ENCODE measurements around the gene CTRB1. TPM values are rescaled to one million over a fixed set of nuclear protein-coding genes. Genes with fewer than 3 reads are reported as not detected.

CTRB1 gene
- total and polyA plus RNA-seq, 2 of the 13 experiments (the other 11 are each of a cell fraction or from before 2014, with no cell fraction given) = not detected

DNA sequence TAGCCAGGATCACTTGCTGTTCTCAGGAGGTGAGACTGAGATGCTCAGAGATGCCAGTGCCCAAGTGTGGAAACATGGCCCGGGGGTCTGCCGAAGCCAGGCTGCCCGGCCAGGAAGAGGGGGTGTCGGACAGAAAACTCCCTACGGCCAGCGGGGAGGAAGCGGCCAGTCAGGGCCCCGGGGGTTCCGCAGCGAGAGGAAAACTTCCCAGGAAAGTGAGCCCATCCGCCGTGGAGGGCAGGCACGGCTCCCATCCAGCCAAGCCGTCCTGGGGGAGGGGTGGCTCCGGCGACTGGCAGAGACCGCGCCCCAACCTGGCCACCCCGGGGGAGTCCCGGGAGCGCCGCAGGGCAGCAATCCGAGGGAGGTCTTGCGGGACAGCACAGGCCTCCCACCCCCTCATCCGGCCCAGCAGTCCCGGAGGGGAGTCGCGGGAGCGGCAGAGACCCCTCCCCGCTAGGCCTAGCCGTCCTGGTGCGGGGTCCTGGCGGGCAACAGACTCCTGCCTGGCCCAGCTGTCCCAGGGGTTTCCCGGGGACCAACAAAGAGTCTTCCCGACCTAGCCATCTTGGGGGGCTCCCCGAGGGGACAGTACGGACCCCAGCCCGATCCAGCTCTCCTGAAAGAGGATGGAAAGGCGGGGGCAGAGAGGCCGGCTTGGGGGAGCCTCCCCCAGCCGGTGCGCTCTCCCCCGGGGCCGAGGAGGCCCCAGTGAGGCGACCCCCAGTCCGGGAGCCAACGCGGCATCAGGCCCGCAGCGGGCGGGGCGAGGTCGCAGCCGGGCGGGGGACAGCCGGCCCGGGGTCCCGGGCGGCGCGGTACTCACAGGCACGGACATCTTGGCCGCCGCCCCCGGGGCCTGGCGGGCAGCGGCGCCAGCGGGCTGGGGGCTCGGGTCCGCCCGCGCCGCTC lies 46.5 kb downstream of the CTRB1 start (continued):
- TF ChIP-seq, protein P1, sequence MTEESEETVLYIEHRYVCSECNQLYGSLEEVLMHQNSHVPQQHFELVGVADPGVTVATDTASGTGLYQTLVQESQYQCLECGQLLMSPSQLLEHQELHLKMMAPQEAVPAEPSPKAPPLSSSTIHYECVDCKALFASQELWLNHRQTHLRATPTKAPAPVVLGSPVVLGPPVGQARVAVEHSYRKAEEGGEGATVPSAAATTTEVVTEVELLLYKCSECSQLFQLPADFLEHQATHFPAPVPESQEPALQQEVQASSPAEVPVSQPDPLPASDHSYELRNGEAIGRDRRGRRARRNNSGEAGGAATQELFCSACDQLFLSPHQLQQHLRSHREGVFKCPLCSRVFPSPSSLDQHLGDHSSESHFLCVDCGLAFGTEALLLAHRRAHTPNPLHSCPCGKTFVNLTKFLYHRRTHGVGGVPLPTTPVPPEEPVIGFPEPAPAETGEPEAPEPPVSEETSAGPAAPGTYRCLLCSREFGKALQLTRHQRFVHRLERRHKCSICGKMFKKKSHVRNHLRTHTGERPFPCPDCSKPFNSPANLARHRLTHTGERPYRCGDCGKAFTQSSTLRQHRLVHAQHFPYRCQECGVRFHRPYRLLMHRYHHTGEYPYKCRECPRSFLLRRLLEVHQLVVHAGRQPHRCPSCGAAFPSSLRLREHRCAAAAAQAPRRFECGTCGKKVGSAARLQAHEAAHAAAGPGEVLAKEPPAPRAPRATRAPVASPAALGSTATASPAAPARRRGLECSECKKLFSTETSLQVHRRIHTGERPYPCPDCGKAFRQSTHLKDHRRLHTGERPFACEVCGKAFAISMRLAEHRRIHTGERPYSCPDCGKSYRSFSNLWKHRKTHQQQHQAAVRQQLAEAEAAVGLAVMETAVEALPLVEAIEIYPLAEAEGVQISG (CRISPR knock-in tag; IDR thresholded peaks at IDR 0.05) = no peak
- TF ChIP-seq ZNF264 (CRISPR knock-in tag; IDR thresholded peaks at IDR 0.05) = no peak
- TF ChIP-seq, protein P2, sequence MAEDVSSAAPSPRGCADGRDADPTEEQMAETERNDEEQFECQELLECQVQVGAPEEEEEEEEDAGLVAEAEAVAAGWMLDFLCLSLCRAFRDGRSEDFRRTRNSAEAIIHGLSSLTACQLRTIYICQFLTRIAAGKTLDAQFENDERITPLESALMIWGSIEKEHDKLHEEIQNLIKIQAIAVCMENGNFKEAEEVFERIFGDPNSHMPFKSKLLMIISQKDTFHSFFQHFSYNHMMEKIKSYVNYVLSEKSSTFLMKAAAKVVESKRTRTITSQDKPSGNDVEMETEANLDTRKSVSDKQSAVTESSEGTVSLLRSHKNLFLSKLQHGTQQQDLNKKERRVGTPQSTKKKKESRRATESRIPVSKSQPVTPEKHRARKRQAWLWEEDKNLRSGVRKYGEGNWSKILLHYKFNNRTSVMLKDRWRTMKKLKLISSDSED (CRISPR knock-in tag; IDR thresholded peaks at IDR 0.05) = no peak
- TF ChIP-seq, protein P3, sequence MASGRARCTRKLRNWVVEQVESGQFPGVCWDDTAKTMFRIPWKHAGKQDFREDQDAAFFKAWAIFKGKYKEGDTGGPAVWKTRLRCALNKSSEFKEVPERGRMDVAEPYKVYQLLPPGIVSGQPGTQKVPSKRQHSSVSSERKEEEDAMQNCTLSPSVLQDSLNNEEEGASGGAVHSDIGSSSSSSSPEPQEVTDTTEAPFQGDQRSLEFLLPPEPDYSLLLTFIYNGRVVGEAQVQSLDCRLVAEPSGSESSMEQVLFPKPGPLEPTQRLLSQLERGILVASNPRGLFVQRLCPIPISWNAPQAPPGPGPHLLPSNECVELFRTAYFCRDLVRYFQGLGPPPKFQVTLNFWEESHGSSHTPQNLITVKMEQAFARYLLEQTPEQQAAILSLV (CRISPR knock-in tag; IDR thresholded peaks at IDR 0.05; ENCODE audit: borderline replicate concordance) = no peak
- TF ChIP-seq ZNF260 (CRISPR knock-in tag; IDR thresholded peaks at IDR 0.05; ENCODE audit: borderline replicate concordance, low read depth) = no peak
- TF ChIP-seq ZNF234 (CRISPR knock-in tag; conservative IDR thresholded peaks at IDR 0.05) = no peak
- no peak for TF ChIP-seq HOXA9 (CRISPR knock-in tag; IDR thresholded peaks at IDR 0.05; ENCODE audit: borderline replicate concordance)
- TF ChIP-seq ZNF552 (CRISPR knock-in tag; IDR thresholded peaks at IDR 0.05; ENCODE audit: borderline replicate concordance) = no peak
- TF ChIP-seq FOSL1 (CRISPR knock-in tag; IDR thresholded peaks at IDR 0.05; ENCODE audit: borderline replicate concordance) = no peak
- TF ChIP-seq HCFC1 (IDR thresholded peaks at IDR 0.05; ENCODE audit: low read depth, low read length) = no peak
- peak; percentile 79; the same call in 1 of the 2 replicates for TF ChIP-seq ZNF333 (CRISPR knock-in tag; IDR thresholded peaks at IDR 0.05; ENCODE audit: borderline replicate concordance)
- TF ChIP-seq FIP1L1 (IDR thresholded peaks at IDR 0.05; ENCODE audit: borderline replicate concordance, insufficient read depth, low read depth, low read length) = no peak
- TF ChIP-seq RXRB (CRISPR knock-in tag; IDR thresholded peaks at IDR 0.05; ENCODE audit: borderline replicate concordance) = no peak
- TF ChIP-seq, protein P4, sequence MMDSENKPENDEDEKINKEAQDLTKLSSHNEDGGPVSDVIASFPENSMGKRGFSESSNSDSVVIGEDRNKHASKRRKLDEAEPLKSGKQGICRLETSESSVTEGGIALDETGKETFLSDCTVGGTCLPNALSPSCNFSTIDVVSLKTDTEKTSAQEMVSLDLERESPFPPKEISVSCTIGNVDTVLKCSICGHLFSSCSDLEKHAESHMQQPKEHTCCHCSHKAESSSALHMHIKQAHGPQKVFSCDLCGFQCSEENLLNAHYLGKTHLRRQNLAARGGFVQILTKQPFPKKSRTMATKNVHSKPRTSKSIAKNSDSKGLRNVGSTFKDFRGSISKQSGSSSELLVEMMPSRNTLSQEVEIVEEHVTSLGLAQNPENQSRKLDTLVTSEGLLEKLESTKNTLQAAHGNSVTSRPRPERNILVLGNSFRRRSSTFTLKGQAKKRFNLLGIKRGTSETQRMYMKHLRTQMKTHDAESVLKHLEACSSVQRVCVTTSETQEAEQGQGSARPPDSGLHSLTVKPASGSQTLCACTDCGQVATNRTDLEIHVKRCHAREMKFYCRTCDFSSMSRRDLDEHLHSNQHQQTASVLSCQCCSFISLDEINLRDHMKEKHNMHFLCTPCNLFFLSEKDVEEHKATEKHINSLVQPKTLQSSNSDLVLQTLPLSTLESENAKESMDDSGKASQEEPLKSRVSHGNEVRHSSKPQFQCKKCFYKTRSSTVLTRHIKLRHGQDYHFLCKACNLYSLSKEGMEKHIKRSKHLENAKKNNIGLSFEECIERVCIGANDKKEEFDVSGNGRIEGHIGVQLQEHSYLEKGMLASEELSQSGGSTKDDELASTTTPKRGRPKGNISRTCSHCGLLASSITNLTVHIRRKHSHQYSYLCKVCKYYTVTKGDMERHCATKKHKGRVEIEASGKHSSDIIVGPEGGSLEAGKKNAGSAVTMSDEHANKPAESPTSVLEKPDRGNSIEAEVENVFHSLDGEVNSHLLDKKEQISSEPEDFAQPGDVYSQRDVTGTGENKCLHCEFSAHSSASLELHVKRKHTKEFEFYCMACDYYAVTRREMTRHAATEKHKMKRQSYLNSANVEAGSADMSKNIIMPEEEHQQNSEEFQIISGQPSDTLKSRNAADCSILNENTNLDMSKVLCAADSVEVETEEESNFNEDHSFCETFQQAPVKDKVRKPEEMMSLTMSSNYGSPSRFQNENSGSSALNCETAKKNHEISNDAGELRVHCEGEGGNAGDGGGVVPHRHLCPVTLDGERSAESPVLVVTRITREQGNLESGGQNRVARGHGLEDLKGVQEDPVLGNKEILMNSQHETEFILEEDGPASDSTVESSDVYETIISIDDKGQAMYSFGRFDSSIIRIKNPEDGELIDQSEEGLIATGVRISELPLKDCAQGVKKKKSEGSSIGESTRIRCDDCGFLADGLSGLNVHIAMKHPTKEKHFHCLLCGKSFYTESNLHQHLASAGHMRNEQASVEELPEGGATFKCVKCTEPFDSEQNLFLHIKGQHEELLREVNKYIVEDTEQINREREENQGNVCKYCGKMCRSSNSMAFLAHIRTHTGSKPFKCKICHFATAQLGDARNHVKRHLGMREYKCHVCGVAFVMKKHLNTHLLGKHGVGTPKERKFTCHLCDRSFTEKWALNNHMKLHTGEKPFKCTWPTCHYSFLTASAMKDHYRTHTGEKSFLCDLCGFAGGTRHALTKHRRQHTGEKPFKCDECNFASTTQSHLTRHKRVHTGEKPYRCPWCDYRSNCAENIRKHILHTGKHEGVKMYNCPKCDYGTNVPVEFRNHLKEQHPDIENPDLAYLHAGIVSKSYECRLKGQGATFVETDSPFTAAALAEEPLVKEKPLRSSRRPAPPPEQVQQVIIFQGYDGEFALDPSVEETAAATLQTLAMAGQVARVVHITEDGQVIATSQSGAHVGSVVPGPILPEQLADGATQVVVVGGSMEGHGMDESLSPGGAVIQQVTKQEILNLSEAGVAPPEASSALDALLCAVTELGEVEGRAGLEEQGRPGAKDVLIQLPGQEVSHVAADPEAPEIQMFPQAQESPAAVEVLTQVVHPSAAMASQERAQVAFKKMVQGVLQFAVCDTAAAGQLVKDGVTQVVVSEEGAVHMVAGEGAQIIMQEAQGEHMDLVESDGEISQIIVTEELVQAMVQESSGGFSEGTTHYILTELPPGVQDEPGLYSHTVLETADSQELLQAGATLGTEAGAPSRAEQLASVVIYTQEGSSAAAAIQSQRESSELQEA (CRISPR knock-in tag; IDR thresholded peaks at IDR 0.05; ENCODE audit: not compliant biosample characterization) = no peak
